Liver (tissue), 9 donors: Measurements from ENCODE around the gene NAA38. TPM values are rescaled to one million over a fixed set of nuclear protein-coding genes. Genes with fewer than 3 reads are reported as not detected.

ENCODE experiments used
- DNase-seq: peaks from one replicate; pipeline ENCODE4 v3.0.0-alpha.2; 2017; ENCODE audit warnings: low spot score
- H3K27ac ChIP-seq, 2 donors: one replicate each; pipeline ENCODE4 v1.7.0; 2013; ENCODE audit warnings: inconsistent platforms in 2 of 2, low read length in 2 of 2, control low read depth in 1 of 2, low read depth in 1 of 2, mild to moderate bottlenecking in 1 of 2
- H3K27me3 ChIP-seq, 4 donors: one replicate each; pipeline versions ENCODE4 v1.6.1 to v1.7.0; 2013; ENCODE audit warnings: low read length in 3 of 4, inconsistent platforms in 1 of 4, mild to moderate bottlenecking in 1 of 4, moderate library complexity in 1 of 4; ENCODE audit not compliant: control insufficient read depth in 4 of 4, insufficient read depth in 4 of 4
- H3K36me3 ChIP-seq, 4 donors: one replicate each; pipeline versions ENCODE4 v1.6.1 to v1.7.0; 2013; ENCODE audit warnings: low read length in 3 of 4, mild to moderate bottlenecking in 3 of 4, low read depth in 1 of 4, moderate library complexity in 1 of 4; ENCODE audit not compliant: control insufficient read depth in 4 of 4, insufficient read depth in 3 of 4
- H3K4me1 ChIP-seq, 4 donors: one replicate each; pipeline versions ENCODE4 v1.6.1 to v1.7.0; 2013; ENCODE audit warnings: low read length in 3 of 4, mild to moderate bottlenecking in 3 of 4, moderate library complexity in 1 of 4; ENCODE audit not compliant: control insufficient read depth in 4 of 4, insufficient read depth in 4 of 4
- H3K4me3 ChIP-seq, 3 donors: one replicate each; pipeline versions ENCODE4 v1.6.1 to v1.7.0; 2013; ENCODE audit warnings: low read length in 3 of 3, control low read depth in 1 of 3, low read depth in 1 of 3, mild to moderate bottlenecking in 1 of 3
- H3K9ac ChIP-seq, 2 donors: one replicate each; pipeline ENCODE4 v1.7.0; 2013; ENCODE audit warnings: low read length in 2 of 2, mild to moderate bottlenecking in 2 of 2, moderate library complexity in 2 of 2, control low read depth in 1 of 2, low read depth in 1 of 2
- H3K9me3 ChIP-seq, 4 donors: one replicate each; pipeline versions ENCODE4 v1.6.1 to v1.7.0; 2013; ENCODE audit warnings: low read length in 3 of 4; ENCODE audit not compliant: control insufficient read depth in 4 of 4
- FOXA1 ChIP-seq: IDR thresholded peaks from 2 replicates; pipeline ENCODE4 v1.6.1; 2016; ENCODE audit warnings: antibody characterized with exemption
- FOXA2 ChIP-seq: IDR thresholded peaks from 2 replicates; pipeline ENCODE4 v1.6.1; 2016; ENCODE audit warnings: antibody characterized with exemption
- GABPA ChIP-seq, 2 donors: IDR thresholded peaks in 1 of 2; conservative IDR thresholded peaks in 1 of 2; 2 replicates each; pipeline ENCODE4 v1.6.1; 2016; ENCODE audit warnings: antibody characterized with exemption in 2 of 2, mild to moderate bottlenecking in 1 of 2, moderate library complexity in 1 of 2
- HNF4A ChIP-seq, 2 donors: conservative IDR thresholded peaks; 2 replicates each; pipeline ENCODE4 v1.6.1; 2016; ENCODE audit warnings: antibody characterized with exemption in 2 of 2, mild to moderate bottlenecking in 2 of 2
- HNF4G ChIP-seq: IDR thresholded peaks from 2 replicates; pipeline ENCODE4 v1.6.1; 2016; ENCODE audit warnings: antibody characterized with exemption
- NR2F2 ChIP-seq: IDR thresholded peaks from 2 replicates; pipeline ENCODE4 v1.6.1; 2016; ENCODE audit warnings: antibody characterized with exemption
- RAD21 ChIP-seq, 2 donors: IDR thresholded peaks; 2 replicates each; pipeline ENCODE4 v1.6.1; 2016; ENCODE audit warnings: antibody characterized with exemption in 2 of 2, mild to moderate bottlenecking in 2 of 2
- RXRA ChIP-seq, 2 donors: IDR thresholded peaks; 2 replicates each; pipeline ENCODE4 v1.6.1; 2017 to 2018; ENCODE audit warnings: antibody characterized with exemption in 2 of 2, mild to moderate bottlenecking in 1 of 2
- SP1 ChIP-seq: IDR thresholded peaks from 2 replicates; pipeline ENCODE4 v1.6.1; 2018; ENCODE audit warnings: antibody characterized with exemption, mild to moderate bottlenecking
- TAF1 ChIP-seq: conservative IDR thresholded peaks from 2 replicates; pipeline ENCODE4 v1.6.1; 2016; ENCODE audit warnings: antibody characterized with exemption, mild to moderate bottlenecking
- YY1 ChIP-seq: IDR thresholded peaks from 2 replicates; pipeline ENCODE4 v1.6.1; 2016; ENCODE audit warnings: antibody characterized with exemption, mild to moderate bottlenecking
- WGBS: extraction: QIAGEN DNeasy Blood & Tissue Kit; methylation state at CpG from one replicate; pipeline ENCODE4 v1.1.7; 2013; 5-methylcytosine and 5-hydroxymethylcytosine counted together
- polyA plus RNA-seq, 2 donors: library from polyadenylated mRNA; stranded (reverse) in 1 of 2; unstranded in 1 of 2; fragments of 200-250 nt in 1 of 2; fragments of >200 nt in 1 of 2; fragmentation: Nextera tagmentation in 1 of 2; extraction: Ambion mirVana in 1 of 2; gene quantifications; one replicate each; pipeline versions ENCODE4 v1.2.1 to v1.2.3, GENCODE V29; 2013 to 2015
- total RNA-seq, 2 donors: library from RNA; depleted of rRNA; stranded (reverse); fragments of >200 nt; gene quantifications; one replicate each; pipeline ENCODE4 v1.2.3, GENCODE V29; 2014
- TF ChIP-seq, protein P1 (sequence below): IDR thresholded peaks from 2 replicates; pipeline ENCODE4 v1.6.1; 2016; ENCODE audit warnings: antibody characterized with exemption
- TF ChIP-seq, protein P2 (sequence below): IDR thresholded peaks from 2 replicates; pipeline ENCODE4 v1.6.1; 2016; ENCODE audit warnings: antibody characterized with exemption, mild to moderate bottlenecking
- TF ChIP-seq, protein P3 (sequence below): IDR thresholded peaks from 2 replicates; pipeline ENCODE4 v1.6.1; 2016; ENCODE audit warnings: antibody characterized with exemption
- TF ChIP-seq, protein P4 (sequence below): IDR thresholded peaks from 2 replicates; pipeline ENCODE4 v1.6.1; 2016; ENCODE audit warnings: antibody characterized with exemption
- TF ChIP-seq, protein P5 (sequence below): fragments of 150-350 bp; IDR thresholded peaks from 2 replicates; pipeline ENCODE4 v1.5.1; 2017; ENCODE audit warnings: improper control_type of control experiment, low read depth, low read length; ENCODE audit not compliant: missing input control
- donor health status: healthy.
- donor health status: healthy.
- donor health status: healthy.
- donor health status: healthy.
- donor health status: healthy.

Gene NAA38
- total and polyA plus RNA-seq, 4 donors: 24.3 to 118 (median 56.8) TPM

DNA sequence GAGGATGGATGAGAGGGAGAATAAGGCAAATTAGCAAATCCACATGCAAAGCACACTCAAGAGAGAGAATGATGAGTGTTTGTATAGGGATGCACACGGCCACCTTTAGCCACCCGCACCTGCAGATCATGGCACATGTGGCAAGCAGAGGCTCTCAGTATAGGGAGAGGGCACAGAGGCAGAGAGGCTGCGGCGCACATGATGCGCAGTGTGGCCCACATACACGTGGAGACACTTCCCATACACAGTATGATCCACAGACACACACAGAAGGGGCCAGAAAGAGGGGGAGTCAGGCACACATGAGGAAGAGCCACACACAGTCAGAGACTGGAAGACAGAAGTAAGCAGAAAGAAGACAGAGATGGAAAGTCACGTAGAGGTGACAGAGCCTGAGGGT, 24.7 kb upstream of the NAA38 start:
- DNase-seq: no peak
- peaks cover 0 to 17% (median 16%) of the 10 kb centered on the region in 4 donors for H3K4me1 ChIP-seq
- no peaks in the 10 kb centered on the region for H3K27me3 ChIP-seq
- TF ChIP-seq, protein P1, sequence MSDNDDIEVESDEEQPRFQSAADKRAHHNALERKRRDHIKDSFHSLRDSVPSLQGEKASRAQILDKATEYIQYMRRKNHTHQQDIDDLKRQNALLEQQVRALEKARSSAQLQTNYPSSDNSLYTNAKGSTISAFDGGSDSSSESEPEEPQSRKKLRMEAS: no peak
- TF ChIP-seq, protein P2, sequence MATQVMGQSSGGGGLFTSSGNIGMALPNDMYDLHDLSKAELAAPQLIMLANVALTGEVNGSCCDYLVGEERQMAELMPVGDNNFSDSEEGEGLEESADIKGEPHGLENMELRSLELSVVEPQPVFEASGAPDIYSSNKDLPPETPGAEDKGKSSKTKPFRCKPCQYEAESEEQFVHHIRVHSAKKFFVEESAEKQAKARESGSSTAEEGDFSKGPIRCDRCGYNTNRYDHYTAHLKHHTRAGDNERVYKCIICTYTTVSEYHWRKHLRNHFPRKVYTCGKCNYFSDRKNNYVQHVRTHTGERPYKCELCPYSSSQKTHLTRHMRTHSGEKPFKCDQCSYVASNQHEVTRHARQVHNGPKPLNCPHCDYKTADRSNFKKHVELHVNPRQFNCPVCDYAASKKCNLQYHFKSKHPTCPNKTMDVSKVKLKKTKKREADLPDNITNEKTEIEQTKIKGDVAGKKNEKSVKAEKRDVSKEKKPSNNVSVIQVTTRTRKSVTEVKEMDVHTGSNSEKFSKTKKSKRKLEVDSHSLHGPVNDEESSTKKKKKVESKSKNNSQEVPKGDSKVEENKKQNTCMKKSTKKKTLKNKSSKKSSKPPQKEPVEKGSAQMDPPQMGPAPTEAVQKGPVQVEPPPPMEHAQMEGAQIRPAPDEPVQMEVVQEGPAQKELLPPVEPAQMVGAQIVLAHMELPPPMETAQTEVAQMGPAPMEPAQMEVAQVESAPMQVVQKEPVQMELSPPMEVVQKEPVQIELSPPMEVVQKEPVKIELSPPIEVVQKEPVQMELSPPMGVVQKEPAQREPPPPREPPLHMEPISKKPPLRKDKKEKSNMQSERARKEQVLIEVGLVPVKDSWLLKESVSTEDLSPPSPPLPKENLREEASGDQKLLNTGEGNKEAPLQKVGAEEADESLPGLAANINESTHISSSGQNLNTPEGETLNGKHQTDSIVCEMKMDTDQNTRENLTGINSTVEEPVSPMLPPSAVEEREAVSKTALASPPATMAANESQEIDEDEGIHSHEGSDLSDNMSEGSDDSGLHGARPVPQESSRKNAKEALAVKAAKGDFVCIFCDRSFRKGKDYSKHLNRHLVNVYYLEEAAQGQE: no peak
- TF ChIP-seq YY1: no peak
- TF ChIP-seq, protein P3, sequence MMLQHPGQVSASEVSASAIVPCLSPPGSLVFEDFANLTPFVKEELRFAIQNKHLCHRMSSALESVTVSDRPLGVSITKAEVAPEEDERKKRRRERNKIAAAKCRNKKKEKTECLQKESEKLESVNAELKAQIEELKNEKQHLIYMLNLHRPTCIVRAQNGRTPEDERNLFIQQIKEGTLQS: no peak
- no peak for TF ChIP-seq TAF1
- no peak for TF ChIP-seq RAD21 (IDR thresholded peaks at IDR 0.05)
- no peak for TF ChIP-seq GABPA (IDR thresholded peaks at IDR 0.05 in 1 of 2, conservative IDR thresholded peaks at IDR 0.05 in 1 of 2)
- TF ChIP-seq, protein P4, sequence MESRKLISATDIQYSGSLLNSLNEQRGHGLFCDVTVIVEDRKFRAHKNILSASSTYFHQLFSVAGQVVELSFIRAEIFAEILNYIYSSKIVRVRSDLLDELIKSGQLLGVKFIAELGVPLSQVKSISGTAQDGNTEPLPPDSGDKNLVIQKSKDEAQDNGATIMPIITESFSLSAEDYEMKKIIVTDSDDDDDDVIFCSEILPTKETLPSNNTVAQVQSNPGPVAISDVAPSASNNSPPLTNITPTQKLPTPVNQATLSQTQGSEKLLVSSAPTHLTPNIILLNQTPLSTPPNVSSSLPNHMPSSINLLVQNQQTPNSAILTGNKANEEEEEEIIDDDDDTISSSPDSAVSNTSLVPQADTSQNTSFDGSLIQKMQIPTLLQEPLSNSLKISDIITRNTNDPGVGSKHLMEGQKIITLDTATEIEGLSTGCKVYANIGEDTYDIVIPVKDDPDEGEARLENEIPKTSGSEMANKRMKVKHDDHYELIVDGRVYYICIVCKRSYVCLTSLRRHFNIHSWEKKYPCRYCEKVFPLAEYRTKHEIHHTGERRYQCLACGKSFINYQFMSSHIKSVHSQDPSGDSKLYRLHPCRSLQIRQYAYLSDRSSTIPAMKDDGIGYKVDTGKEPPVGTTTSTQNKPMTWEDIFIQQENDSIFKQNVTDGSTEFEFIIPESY: no peak
- TF ChIP-seq FOXA1: no peak
- TF ChIP-seq HNF4G: no peak
- TF ChIP-seq NR2F2: no peak
- no peak for TF ChIP-seq RXRA (IDR thresholded peaks at IDR 0.05)
- no peak for TF ChIP-seq HNF4A (conservative IDR thresholded peaks at IDR 0.05)
- TF ChIP-seq FOXA2: no peak
- TF ChIP-seq, protein P5, sequence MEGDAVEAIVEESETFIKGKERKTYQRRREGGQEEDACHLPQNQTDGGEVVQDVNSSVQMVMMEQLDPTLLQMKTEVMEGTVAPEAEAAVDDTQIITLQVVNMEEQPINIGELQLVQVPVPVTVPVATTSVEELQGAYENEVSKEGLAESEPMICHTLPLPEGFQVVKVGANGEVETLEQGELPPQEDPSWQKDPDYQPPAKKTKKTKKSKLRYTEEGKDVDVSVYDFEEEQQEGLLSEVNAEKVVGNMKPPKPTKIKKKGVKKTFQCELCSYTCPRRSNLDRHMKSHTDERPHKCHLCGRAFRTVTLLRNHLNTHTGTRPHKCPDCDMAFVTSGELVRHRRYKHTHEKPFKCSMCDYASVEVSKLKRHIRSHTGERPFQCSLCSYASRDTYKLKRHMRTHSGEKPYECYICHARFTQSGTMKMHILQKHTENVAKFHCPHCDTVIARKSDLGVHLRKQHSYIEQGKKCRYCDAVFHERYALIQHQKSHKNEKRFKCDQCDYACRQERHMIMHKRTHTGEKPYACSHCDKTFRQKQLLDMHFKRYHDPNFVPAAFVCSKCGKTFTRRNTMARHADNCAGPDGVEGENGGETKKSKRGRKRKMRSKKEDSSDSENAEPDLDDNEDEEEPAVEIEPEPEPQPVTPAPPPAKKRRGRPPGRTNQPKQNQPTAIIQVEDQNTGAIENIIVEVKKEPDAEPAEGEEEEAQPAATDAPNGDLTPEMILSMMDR: no peak
- no peak for TF ChIP-seq SP1
- no peaks in the 10 kb centered on the region for H3K9me3 ChIP-seq
- no peak overlapping the region for H3K9ac ChIP-seq
- no peak overlapping the region for H3K4me3 ChIP-seq
- no peak overlapping the region for H3K27ac ChIP-seq
- 76% methylated on average over 7 of the region's 7 CpGs for WGBS
- H3K36me3 ChIP-seq: no peaks in the 10 kb centered on the region
